Measurements from ENCODE around the gene SLC16A5. TPM values are rescaled to one million over a fixed set of nuclear protein-coding genes. Genes with fewer than 3 reads are reported as not detected.
"Not testable (repeated sequence)": the region's sequence is repeated elsewhere in the genome, so short reads cannot be mapped to it uniquely, and the experiment has no call there.

The SLC16A5 gene
- total RNA-seq, 1 experiment from 2014 or later, result not detected

GRCh38 chr17:75133001-75133400, 45.2 kb downstream of the SLC16A5 start:
- DNase-seq (ENCODE audit: low spot score), result no peak

- DNase-seq (ENCODE audit: low spot score), result not testable (repeated sequence)
Observed at GRCh38 chr17:75133607-75134347, 46.0 kb downstream of the SLC16A5 start.

GRCh38 chr17:75135452-75135851, 47.7 kb downstream of the SLC16A5 start:
- DNase-seq (ENCODE audit: low spot score), result no peak

GRCh38 chr17:75135946-75136345, 48.2 kb downstream of the SLC16A5 start:
- DNase-seq (ENCODE audit: low spot score), result no peak

- DNase-seq (ENCODE audit: low spot score), result not testable (repeated sequence)
Observed at GRCh38 chr17:75137762-75138161, 50.0 kb downstream of the SLC16A5 start.

GRCh38 chr17:75138519-75138918, 50.8 kb downstream of the SLC16A5 start:
- DNase-seq (ENCODE audit: low spot score), result no peak

GRCh38 chr17:75142236-75142971, 54.6 kb downstream of the SLC16A5 start:
- DNase-seq (ENCODE audit: low spot score), result no peak

GRCh38 chr17:75144816-75145512, 57.2 kb downstream of the SLC16A5 start:
- no peak for DNase-seq (ENCODE audit: low spot score)

GRCh38 chr17:75146592-75146991, 58.8 kb downstream of the SLC16A5 start:
- no peak for DNase-seq (ENCODE audit: low spot score)

GRCh38 chr17:75147878-75148546, 60.3 kb downstream of the SLC16A5 start:
- DNase-seq (ENCODE audit: low spot score), result no peak

- peak; percentile 65 for DNase-seq (ENCODE audit: low spot score)
Observed at GRCh38 chr17:75151930-75152329, 64.2 kb downstream of the SLC16A5 start.

GRCh38 chr17:75152523-75152921, 64.8 kb downstream of the SLC16A5 start:
- no peak for DNase-seq (ENCODE audit: low spot score)

- DNase-seq (ENCODE audit: low spot score), result peak; percentile 44
Observed at GRCh38 chr17:75152922-75153779, 65.4 kb downstream of the SLC16A5 start.

GRCh38 chr17:75153780-75154194, 66.0 kb downstream of the SLC16A5 start:
- peak; percentile 21 for DNase-seq (ENCODE audit: low spot score)

- peak; percentile 99 for DNase-seq (ENCODE audit: low spot score)
Observed at GRCh38 chr17:75154195-75155106, 66.7 kb downstream of the SLC16A5 start, which contains the start of gene JPT1. JPT1 (minus strand) TSS chr17:75154512; CDS start chr17:75154397, 115 bp downstream.

- DNase-seq (ENCODE audit: low spot score), result no peak
Observed at GRCh38 chr17:75155191-75155601, 67.4 kb downstream of the SLC16A5 start.
